ENCODE results near the gene MCC.

- TF ChIP-seq CTCF (IDR thresholded peaks at IDR 0.05) (no peak), REST (IDR thresholded peaks at IDR 0.05; ENCODE audit: insufficient read depth in 1 of 2, low read depth in 2 of 2, low read length in 1 of 2) (no peak), POLR2AphosphoS5 (IDR thresholded peaks at IDR 0.05; ENCODE audit: low read depth, low read length) (no peak), SIN3A (IDR thresholded peaks at IDR 0.05; ENCODE audit: borderline replicate concordance, insufficient read depth, low read depth, low read length) (no peak)
These were observed 55.2 kb downstream of the MCC start for GRCh38 chr5:113433071-113433470.

Data from Panc1 (cell line).